K562 (cell line): Measurements from ENCODE around the gene RNF167. TPM values are rescaled to one million over a fixed set of nuclear protein-coding genes. Genes with fewer than 3 reads are reported as not detected.

Source experiments
- DIDO1 ChIP-seq: fragments of 450-650 bp; IDR thresholded peaks from 2 replicates; pipeline ENCODE4 v1.6.1; 2016; ENCODE audit warnings: low read depth, missing biosample characterization, missing genetic modification characterization
- E2F4 ChIP-seq: sonication (generic); formaldehyde crosslinking; IDR thresholded peaks from 2 replicates; pipeline ENCODE4 v1.8.0; 2022; ENCODE audit warnings: mild to moderate bottlenecking, low read depth, missing genetic modification reagents
- ESRRB ChIP-seq: fragments of 250-450 bp; sonication (Bioruptor Pico); IDR thresholded peaks from 2 replicates; pipeline ENCODE4 v1.5.0; 2020; ENCODE audit warnings: mild to moderate bottlenecking, moderate library complexity, borderline replicate concordance
- NFE2L1 ChIP-seq: fragments of 450-650 bp; IDR thresholded peaks from 2 replicates; pipeline ENCODE4 v1.6.1; 2016; ENCODE audit warnings: missing genetic modification characterization, low read depth, mild to moderate bottlenecking, missing compliant biosample characterization, moderate library complexity, borderline replicate concordance
- NR0B1 ChIP-seq: fragments of 450-650 bp; IDR thresholded peaks from one replicate; pipeline ENCODE4 v1.6.1; 2018; ENCODE audit warnings: mild to moderate bottlenecking, moderate library complexity; ENCODE audit not compliant: partially characterized antibody
- RBM17 ChIP-seq: fragments of 200-400 bp; formaldehyde crosslinking; IDR thresholded peaks from 2 replicates; pipeline ENCODE4 v1.6.1; 2017; ENCODE audit warnings: low read depth, mild to moderate bottlenecking, low read length, borderline replicate concordance
- SMAD4 ChIP-seq: fragments of 250-450 bp; sonication (Bioruptor Pico); conservative IDR thresholded peaks from 2 replicates; pipeline ENCODE4 v1.8.0; 2021; ENCODE audit warnings: inconsistent platforms, mild to moderate bottlenecking, moderate library complexity
- SRSF3 ChIP-seq: fragments of 200-400 bp; formaldehyde crosslinking; IDR thresholded peaks from 2 replicates; pipeline ENCODE4 v1.6.1; 2016; ENCODE audit warnings: mild to moderate bottlenecking, low read length, moderate library complexity; ENCODE audit not compliant: insufficient read depth
- TAF1 ChIP-seq: IDR thresholded peaks from 2 replicates; pipeline ENCODE4 v1.6.1; 2011; ENCODE audit warnings: mild to moderate bottlenecking, low read length, moderate library complexity; ENCODE audit not compliant: insufficient read depth, control insufficient read depth, severe bottlenecking; ENCODE audit errors: extremely low read depth
- ZFP30 ChIP-seq: fragments of 250-450 bp; sonication (Bioruptor Pico); IDR thresholded peaks from 2 replicates; pipeline ENCODE4 v1.8.0; 2022; ENCODE audit warnings: moderate library complexity, mild to moderate bottlenecking, inconsistent platforms, borderline replicate concordance
- polyA plus RNA-seq, 8 experiments: library from polyadenylated mRNA; depleted of rRNA in 4 of 8; stranded (reverse) in 5 of 8; unstranded in 3 of 8; fragments of >200 nt; fragmentation: Nextera tagmentation in 2 of 8; fragmentation: Illumina TruSeq in 1 of 8; extraction: Ambion mirVana in 2 of 8; extraction: Trizol in 1 of 8; gene quantifications; 2 replicates each; pipeline versions ENCODE4 v1.2.1 to v1.2.3, GENCODE V29; 2011 to 2014; ENCODE audit warnings: inconsistent platforms in 1 of 8, missing spikeins in 1 of 8
- total RNA-seq, 7 experiments: library from RNA; depleted of rRNA in 6 of 7; stranded (reverse); fragments of >200 nt in 6 of 7; fragmentation: Illumina TruSeq in 2 of 7; extraction: Trizol in 2 of 7; gene quantifications; 2 replicates each; pipeline versions ENCODE4 v1.2.1 to v1.2.3, GENCODE V29; 2011 to 2021; ENCODE audit warnings: low replicate concordance in 1 of 7
- TF ChIP-seq, protein P1 (sequence below): fragments of 450-650 bp; formaldehyde crosslinking; IDR thresholded peaks from 2 replicates; pipeline ENCODE4 v1.4.0; 2020; ENCODE audit warnings: mild to moderate bottlenecking, mixed read lengths

RNF167 gene
- total and polyA plus RNA-seq, 9 of the 15 experiments (the other 6 are each of a cell fraction or from before 2014, with no cell fraction given) = 16.5 to 143 (median 45.5) TPM

GRCh38 chr17:4908711-4909496, 31.2 kb upstream of the RNF167 start (continued):
- TF ChIP-seq SRSF3 (no peak), ZFP30 (CRISPR knock-in tag) (no peak), NR0B1 (no peak), DIDO1 (tag) (peak; percentile 59; the same call in 1 of the 2 replicates), NFE2L1 (no peak), E2F4 (CRISPR knock-in tag) (no peak), ESRRB (CRISPR knock-in tag) (no peak), SMAD4 (CRISPR knock-in tag) (0 out of 2 replicates have a peak, but pooled peaks have one; percentile 41), TAF1 (no peak), RBM17 (no peak)
- TF ChIP-seq, protein P1, sequence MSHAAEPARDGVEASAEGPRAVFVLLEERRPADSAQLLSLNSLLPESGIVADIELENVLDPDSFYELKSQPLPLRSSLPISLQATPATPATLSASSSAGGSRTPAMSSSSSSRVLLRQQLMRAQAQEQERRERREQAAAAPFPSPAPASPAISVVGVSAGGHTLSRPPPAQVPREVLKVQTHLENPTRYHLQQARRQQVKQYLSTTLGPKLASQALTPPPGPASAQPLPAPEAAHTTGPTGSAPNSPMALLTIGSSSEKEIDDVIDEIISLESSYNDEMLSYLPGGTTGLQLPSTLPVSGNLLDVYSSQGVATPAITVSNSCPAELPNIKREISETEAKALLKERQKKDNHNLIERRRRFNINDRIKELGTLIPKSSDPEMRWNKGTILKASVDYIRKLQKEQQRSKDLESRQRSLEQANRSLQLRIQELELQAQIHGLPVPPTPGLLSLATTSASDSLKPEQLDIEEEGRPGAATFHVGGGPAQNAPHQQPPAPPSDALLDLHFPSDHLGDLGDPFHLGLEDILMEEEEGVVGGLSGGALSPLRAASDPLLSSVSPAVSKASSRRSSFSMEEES (CRISPR knock-in tag) = no peak
